Chondrocyte (in vitro differentiated cells): ENCODE results near the gene DIP2C. TPM values are rescaled to one million over a fixed set of nuclear protein-coding genes. Genes with fewer than 3 reads are reported as not detected.

Experiments used
- DNase-seq: peaks from one replicate; pipeline ENCODE4 v3.0.0; 2021; ENCODE audit warnings: mixed read lengths, low spot score
- H3K27ac Mint-ChIP-seq: one replicate; pipeline ENCODE4 v1.8.0; 2021; ENCODE audit warnings: mild to moderate bottlenecking, moderate library complexity, mixed read lengths; ENCODE audit not compliant: unreplicated experiment
- H3K27me3 Mint-ChIP-seq: 2 replicates; pipeline ENCODE4 v1.8.0; 2021; ENCODE audit warnings: low read depth, mixed read lengths
- H3K36me3 Mint-ChIP-seq: 2 replicates; pipeline ENCODE4 v1.8.0; 2021; ENCODE audit warnings: low read depth, mixed read lengths
- H3K4me1 Mint-ChIP-seq: 2 replicates; pipeline ENCODE4 v1.8.0; 2021; ENCODE audit warnings: low read depth, mild to moderate bottlenecking, mixed read lengths
- H3K4me3 Mint-ChIP-seq: one replicate; pipeline ENCODE4 v1.8.0; 2021; ENCODE audit warnings: mild to moderate bottlenecking, moderate library complexity, mixed read lengths; ENCODE audit not compliant: unreplicated experiment
- H3K9me3 Mint-ChIP-seq: 2 replicates; pipeline ENCODE4 v1.8.0; 2021; ENCODE audit warnings: low read depth, mixed read lengths
- CTCF ChIP-seq: fragments of 200-600 bp; sonication (generic); IDR thresholded peaks from 2 replicates; pipeline ENCODE4 v1.5.0; 2021; ENCODE audit warnings: antibody characterized with exemption, mild to moderate bottlenecking, moderate library complexity
- total RNA-seq: library from RNA; stranded (reverse); gene quantifications from 3 replicates; pipeline ENCODE4 v1.2.1, GENCODE V29; 2021

The DIP2C gene
- total RNA-seq, 1 donor from 2014 or later = 47.9 TPM

- Mint-ChIP-seq H3K4me1 (peaks cover 42% of the 10 kb centered on the region), H3K36me3 (peaks cover 16% of the 10 kb centered on the region), H3K9me3 (no peaks in the 10 kb centered on the region), H3K4me3 (no peak overlapping the region), H3K27me3 (no peaks in the 10 kb centered on the region), H3K27ac (peak overlapping the region; percentile 87)
- no peak for DNase-seq
- TF ChIP-seq CTCF = no peak
These were observed 371.5 kb downstream of the DIP2C start for GRCh38 chr10:317926-318325.

DNA sequence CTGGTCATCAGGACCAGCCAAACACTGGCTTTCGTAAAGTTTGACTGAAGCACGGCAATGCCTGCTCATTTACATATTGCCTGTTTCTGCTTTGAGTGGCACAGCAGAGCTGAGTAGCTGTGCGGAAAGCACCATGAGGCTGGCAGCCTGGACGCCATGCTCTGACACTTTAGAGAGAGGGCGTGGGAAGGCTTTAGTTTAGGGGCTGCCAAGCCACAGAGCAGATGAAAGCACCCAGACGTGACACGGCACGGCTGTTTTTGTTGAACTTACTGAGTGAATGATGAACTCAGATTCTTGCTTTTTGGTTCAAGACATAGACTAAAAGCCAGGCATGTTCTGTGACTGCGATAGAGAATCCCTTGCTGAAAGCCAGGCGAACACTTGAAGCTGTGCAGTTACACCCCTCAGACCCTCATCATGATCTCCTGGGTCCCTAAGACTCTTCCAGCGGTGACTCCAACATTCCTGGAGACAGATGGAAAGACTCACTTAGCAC is 372.1 kb downstream of the DIP2C start:
- no peaks in the 10 kb centered on the region for H3K9me3 Mint-ChIP-seq
- H3K27ac Mint-ChIP-seq = peak overlapping the region; percentile 87
- H3K36me3 Mint-ChIP-seq = peaks cover 16% of the 10 kb centered on the region
- peak overlapping the region; percentile 24 for H3K4me3 Mint-ChIP-seq
- H3K4me1 Mint-ChIP-seq = peaks cover 42% of the 10 kb centered on the region
- no peak for DNase-seq
- no peaks in the 10 kb centered on the region for H3K27me3 Mint-ChIP-seq
- TF ChIP-seq CTCF = no peak

DNA sequence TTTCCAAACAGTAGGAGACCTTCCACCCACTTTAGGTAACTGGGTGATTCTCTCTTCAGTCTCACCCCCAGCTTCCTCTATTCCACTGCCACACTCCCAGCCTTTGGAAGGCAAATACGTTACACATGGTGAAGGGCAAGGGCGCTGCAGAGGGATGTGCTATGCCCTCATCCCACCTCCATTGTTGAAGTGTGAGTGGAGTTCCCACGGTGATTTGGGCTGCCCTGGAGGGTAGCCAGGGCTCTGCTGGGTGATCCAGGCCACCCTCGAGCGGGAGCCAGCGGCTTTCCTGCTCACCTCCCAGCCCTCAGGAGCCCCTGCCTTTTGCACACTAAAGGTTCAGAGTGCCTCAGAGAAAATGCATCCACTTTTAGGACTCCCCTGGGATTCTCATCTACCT is 373.1 kb downstream of the DIP2C start:
- Mint-ChIP-seq H3K27me3 (no peaks in the 10 kb centered on the region), H3K27ac (no peak overlapping the region), H3K4me1 (peaks cover 42% of the 10 kb centered on the region), H3K36me3 (peaks cover 17% of the 10 kb centered on the region), H3K4me3 (no peak overlapping the region), H3K9me3 (no peaks in the 10 kb centered on the region)
- DNase-seq = no peak
- no peak for TF ChIP-seq CTCF

GRCh38 chr10:314871-315270 is 374.6 kb downstream of the DIP2C start:
- no peak for DNase-seq
- Mint-ChIP-seq H3K9me3 (no peaks in the 10 kb centered on the region), H3K27me3 (no peaks in the 10 kb centered on the region), H3K4me3 (no peak overlapping the region), H3K4me1 (peaks cover 51% of the 10 kb centered on the region), H3K36me3 (peaks cover 18% of the 10 kb centered on the region), H3K27ac (peak overlapping the region; percentile 65)
- TF ChIP-seq CTCF = no peak

- no peak overlapping the region for H3K4me3 Mint-ChIP-seq
These were observed 375.1 kb downstream of the DIP2C start for GRCh38 chr10:314381-314780.

More at GRCh38 chr10:314381-314780, 375.1 kb downstream of the DIP2C start:
- Mint-ChIP-seq H3K36me3 (peaks cover 21% of the 10 kb centered on the region), H3K4me1 (peaks cover 49% of the 10 kb centered on the region), H3K9me3 (no peaks in the 10 kb centered on the region), H3K27me3 (no peaks in the 10 kb centered on the region), H3K27ac (no peak overlapping the region)
- DNase-seq = no peak
- no peak for TF ChIP-seq CTCF
